NCI-H2196 treated with DMSO at 0.1 percent for 48 hours (cell line): ENCODE results near the gene TRABD2B.

Source experiments
- DNase-seq: peaks from one replicate; lab custom pipeline; 2025; ENCODE audit not compliant: unreplicated experiment; lab: John Stamatoyannopoulos, UW

Gene TRABD2B

GRCh38 chr1:47997289-47998200, at the start of gene TRABD2B:
TRABD2B (minus strand) TSS chr1:47997385.
- peak; percentile 37 for DNase-seq

DNA sequence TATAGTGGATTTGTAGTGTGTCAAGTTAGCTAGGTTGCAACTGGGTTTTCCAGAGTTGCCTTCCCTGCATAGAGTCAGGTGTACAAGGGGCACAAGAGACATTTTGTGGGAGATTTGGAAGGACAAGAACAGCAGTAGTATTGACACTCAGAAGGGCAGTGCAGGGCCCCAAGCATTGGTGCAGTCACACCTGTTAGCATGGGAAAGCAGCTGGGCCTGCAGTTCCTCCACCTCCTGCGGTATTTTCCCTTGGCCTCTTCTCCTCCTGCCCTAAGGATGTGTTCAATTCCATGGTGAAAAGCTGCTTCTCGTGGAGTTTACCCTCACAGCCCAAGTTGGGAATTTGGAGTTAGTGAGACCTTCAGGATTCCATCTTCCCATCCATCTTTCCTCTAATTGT, 47.1 kb upstream of the TRABD2B start:
- no peak for DNase-seq

- DNase-seq = peak; percentile 29
Observed at GRCh38 chr1:48043622-48044021, 46.4 kb upstream of the TRABD2B start.

DNA sequence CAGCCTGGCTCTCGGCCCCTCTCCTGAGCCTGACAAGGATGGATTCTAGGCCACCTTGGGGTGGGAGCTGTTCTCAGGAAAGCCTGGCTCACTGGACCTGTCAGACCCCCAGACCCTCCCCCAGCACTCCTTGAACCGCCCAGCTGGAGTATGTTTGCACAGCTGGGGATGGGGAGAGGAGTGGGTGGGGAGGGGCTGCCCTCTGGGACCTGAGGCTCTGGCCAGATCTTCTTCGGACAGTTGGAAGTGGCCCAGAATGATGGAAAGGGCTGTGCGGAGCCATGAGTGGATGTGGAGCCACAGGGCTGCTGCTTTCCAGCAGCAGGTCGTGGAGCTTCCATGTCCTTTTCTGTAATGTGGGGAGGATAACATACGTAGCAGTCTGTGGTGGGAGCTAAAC, 43.0 kb upstream of the TRABD2B start:
- no peak for DNase-seq

GRCh38 chr1:48039088-48040054, 42.2 kb upstream of the TRABD2B start:
- no peak for DNase-seq

- DNase-seq = no peak
Observed at GRCh38 chr1:48038270-48038767, 41.1 kb upstream of the TRABD2B start.

GRCh38 chr1:48036710-48037355, 39.6 kb upstream of the TRABD2B start:
- DNase-seq = no peak

DNA sequence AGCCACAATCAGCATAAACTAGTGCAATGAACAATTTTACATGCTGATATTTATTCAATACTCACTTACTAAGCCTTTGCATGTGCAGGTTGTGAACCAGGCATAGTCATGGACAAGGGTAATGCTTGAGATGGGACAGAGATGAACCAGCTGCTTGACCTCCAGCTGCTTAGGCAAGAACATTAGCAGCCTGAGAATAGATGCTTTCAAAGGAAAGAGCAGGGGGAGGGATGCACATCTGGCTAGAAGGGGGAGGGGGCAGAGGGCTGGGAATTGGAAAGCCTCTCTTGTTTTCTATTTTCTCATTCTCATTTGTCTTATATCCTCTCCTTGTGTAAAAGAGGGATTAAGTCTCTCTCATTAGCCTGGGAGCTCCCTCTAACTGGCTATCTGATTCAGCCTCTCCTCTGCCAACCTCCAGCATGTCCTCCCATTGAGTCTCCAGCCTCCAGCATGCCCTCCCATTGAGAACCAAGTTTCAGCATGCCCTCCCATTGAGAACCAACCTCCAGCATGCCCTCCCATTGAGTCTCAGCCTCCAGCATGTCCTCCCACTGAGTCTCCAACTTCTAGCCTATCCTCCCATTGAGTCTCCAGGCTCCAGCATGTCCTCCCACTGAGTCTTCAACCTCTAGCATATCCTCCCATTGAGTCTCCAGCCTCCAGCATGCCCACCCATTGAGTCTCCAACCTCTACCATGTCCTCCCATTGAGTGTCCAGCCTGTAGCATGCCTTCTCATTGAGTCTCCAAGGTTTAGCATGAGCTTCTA, 38.4 kb upstream of the TRABD2B start:
- DNase-seq = no peak

DNA sequence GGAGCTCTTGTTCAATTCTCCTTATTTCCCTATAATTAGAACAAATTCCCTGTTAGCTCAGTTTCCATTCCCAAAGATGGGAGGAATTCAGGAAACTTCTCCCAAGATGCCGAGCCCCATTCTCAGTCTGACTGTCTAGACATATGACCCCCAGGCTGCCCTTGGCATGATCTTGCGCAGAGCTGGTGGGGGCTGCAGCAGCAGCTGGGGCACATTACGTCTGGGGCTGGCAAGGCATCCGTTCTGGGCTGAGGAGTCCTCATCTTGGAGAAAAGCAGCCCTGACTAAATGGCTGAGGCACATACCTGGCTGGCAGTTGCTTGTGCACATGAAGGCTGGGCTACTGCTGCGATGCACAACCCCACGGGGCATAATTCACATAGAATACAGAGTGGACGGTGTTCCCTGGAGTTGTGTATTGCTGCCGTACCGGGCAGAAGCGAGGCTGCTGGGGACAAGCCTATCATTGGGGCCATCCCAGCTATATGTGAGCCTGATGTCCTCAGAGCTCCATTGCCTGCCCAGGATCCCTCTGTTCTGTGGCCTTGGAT, 36.4 kb upstream of the TRABD2B start:
- no peak for DNase-seq

DNA sequence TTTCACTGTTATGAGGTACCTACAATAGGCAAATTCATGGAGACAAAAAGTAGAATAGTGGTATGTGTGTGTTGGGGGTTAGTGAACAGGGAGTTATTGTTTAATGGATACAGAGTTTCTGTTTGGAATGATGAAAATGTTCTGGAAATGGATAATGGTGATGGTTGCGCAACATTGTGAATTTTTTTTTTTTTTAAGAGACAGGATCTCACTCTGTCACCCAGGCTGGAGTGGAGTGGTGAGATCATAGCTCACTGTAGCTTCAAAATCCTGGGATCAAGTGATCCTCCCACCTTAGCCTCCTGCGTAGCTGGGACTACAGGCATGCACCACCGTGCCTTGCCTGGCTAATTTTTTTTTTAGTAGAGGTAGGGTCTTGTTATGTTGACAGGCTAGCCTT, 34.5 kb upstream of the TRABD2B start:
- DNase-seq = no peak

DNA sequence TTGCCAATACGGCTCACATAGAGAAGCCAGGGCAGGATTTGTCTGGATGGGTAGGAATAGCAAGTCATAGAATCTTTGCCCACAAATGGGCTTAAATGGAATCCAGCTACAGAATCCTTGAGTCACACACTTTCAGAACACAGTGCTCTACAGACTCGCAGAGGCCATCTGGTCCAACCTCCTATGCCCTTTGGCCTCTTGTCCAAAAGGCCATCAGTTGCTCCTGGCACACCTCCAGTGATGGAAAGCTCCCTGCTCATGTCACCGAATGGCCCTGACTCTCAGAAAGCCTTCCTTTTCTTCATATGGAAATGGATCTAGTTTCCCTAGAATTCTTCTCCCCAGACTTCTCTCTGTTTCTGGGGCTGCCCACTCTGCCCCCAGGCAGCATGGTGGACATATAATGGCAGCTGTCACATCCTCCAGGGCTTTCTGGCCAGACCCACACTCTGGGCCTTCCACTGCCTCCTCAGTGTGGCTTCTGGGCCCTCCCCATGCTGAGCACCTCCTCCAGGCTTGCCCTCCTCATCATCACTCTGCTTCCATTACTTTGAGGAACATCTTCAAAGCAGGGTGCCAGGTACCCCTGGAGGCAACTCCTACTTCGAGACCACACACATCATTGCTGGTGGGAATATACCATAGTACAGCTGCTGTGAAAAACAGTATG, 33.6 kb upstream of the TRABD2B start:
- no peak for DNase-seq

- no peak for DNase-seq
Observed at GRCh38 chr1:48030211-48030610, 33.0 kb upstream of the TRABD2B start.

- DNase-seq = no peak
Observed at GRCh38 chr1:48028218-48029069, 31.3 kb upstream of the TRABD2B start.

DNA sequence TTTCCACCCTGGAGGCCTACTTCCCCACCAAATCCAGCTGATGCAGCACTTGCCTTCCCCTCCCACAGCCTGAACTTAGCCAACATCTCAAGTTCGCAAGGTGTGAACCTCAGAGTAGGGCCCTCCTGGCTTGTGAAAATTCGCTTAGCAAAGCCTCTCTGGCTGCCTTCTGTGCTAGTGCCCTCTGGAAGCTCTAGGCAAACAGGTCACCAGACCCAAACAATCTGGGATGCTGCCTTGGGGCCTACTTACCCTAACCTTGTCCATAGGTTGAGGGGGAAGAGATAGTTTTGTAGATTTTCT, 30.3 kb upstream of the TRABD2B start:
- no peak for DNase-seq

- no peak for DNase-seq
Observed at GRCh38 chr1:48026701-48027532, 29.7 kb upstream of the TRABD2B start.

DNA sequence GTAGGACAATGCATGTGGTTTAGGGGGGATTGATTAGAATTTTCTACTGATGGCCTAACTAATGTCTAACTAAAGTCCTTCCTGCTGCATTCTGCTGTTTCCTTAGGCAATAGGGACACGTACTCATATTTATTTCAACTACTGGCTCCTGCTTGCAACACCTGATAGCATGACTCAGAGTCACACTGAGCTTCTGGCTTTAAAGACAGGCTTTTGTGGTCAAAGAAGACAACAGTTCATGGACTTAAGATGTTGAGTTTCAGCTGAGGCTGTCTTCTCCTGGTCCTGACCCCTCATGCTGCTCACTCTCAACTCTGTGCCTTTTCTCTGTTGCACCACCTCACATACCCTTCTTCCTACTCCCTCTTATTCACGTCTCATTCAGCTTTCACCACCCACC, 29.1 kb upstream of the TRABD2B start:
- no peak for DNase-seq

DNA sequence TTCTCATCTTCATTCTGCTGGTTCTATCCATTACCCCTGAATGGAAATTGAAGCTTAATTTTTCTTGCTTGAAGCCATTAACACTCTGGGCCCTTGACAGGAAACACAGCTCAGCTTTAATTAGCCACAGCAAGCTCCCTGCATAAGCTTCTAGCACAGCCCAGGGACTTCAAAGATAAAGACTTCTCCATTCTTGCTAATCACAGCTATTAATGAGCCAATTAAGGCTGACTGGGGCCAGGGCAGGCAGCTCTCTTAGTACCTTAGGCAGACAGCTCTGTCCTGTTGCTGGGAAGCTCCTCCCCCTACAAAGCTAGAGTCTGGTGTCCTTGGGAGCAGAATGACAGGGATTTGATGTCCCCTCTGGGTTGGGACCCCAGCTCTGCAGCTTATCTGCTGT, 27.9 kb upstream of the TRABD2B start:
- no peak for DNase-seq

DNA sequence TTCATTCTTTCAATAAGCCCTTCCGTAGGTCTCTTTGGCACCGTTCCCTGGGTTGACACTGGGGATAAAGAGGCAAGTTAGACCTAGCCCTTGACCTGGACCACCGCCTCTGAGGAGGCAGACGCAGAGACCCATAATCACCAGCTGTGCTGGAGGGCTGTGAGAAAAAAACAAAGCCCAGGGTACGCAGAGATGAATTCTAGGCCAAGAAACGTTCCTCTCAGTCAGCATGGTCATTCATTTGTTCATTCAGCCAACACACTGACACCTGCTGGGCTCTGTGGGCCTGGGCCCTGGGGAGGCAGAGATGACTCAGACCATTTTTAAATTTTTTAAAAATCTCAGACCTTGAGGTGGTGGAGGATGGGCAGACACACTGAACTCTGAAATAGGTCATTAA, 26.3 kb upstream of the TRABD2B start:
- no peak for DNase-seq
